Body of pancreas (tissue), 4 donors: ENCODE measurements around the gene RASEF.

Source experiments
- POLR2A ChIP-seq, 3 donors: fragments of 450-650 bp; IDR thresholded peaks; one replicate each; pipeline ENCODE4 v1.6.1; 2016; ENCODE audit warnings: antibody characterized with exemption in 3 of 3, mild to moderate bottlenecking in 2 of 3
- TF ChIP-seq, protein P1 (sequence below), 7 experiments: fragments of 450-650 bp in 4 of 7; fragments of 200-600 bp in 3 of 7; sonication (generic) in 3 of 7; IDR thresholded peaks; one replicate each; pipeline ENCODE4 v1.5.1; 2016 to 2019; ENCODE audit warnings: antibody characterized with exemption in 7 of 7

DNA sequence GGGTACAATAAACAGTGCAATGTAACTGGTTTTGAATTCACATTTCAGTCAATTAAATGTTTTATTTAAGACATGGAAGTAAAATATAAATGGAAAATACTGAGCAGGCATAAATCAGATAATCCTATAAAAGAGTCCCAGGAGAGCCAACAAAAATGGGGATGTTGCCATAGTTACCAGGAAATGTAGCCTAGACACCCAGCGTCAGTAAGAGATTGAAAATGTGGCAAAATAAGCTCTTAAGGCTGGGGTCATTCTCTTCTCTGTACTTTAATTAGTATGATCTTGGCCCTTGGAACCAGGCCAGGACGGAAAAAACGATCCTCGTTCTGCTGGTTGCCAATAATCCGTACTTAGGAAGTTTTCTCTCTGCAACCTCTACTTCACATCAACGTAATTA lies 18.9 kb upstream of the RASEF start:
- TF ChIP-seq, protein P1, sequence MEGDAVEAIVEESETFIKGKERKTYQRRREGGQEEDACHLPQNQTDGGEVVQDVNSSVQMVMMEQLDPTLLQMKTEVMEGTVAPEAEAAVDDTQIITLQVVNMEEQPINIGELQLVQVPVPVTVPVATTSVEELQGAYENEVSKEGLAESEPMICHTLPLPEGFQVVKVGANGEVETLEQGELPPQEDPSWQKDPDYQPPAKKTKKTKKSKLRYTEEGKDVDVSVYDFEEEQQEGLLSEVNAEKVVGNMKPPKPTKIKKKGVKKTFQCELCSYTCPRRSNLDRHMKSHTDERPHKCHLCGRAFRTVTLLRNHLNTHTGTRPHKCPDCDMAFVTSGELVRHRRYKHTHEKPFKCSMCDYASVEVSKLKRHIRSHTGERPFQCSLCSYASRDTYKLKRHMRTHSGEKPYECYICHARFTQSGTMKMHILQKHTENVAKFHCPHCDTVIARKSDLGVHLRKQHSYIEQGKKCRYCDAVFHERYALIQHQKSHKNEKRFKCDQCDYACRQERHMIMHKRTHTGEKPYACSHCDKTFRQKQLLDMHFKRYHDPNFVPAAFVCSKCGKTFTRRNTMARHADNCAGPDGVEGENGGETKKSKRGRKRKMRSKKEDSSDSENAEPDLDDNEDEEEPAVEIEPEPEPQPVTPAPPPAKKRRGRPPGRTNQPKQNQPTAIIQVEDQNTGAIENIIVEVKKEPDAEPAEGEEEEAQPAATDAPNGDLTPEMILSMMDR (IDR thresholded peaks at IDR 0.05) = no peak
- TF ChIP-seq POLR2A (IDR thresholded peaks at IDR 0.05) = no peak
